ENCODE data around the gene ZBED4.

DNA sequence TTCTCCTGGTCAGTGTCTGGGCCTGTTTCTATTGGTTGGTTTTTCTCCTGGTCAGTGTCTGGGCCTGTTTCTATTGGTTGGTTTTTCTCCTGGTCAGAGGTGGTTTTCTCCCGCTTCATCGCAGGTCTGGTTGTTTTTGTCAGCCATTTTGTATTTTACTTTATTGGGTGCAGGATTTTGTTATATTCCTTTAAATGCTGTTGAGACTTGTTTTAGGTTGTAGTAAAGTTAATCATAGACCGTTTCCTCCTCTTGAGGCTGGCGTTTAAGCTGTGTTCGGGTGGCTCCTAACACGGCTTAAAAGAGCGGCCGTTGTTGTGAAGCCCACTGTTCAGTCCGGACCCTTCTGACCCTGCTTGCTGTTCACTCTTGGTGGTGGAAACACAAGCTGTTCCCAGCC lies 26.2 kb downstream of the ZBED4 start:
- TF ChIP-seq CTCF (IDR thresholded peaks at IDR 0.05) (no peak), POLR2A (IDR thresholded peaks at IDR 0.05) (no peak)

Measured in adrenal gland (tissue), 5 donors.